Common myeloid progenitor, CD34-positive (primary cell): ENCODE results near the gene CD46.
"Not testable (repeated sequence)": the region's sequence is repeated elsewhere in the genome, so short reads cannot be mapped to it uniquely, and the experiment has no call there.

Experiments used
- CTCF ChIA-PET: fragments of 350-600 bp; sonication (Branson Sonifier 250); formaldehyde crosslinking; loops from one replicate; lab custom pipeline; 2021; ENCODE audit warnings: antibody characterized with exemption; lab: Charles Lee
- POLR2A ChIA-PET: fragments of 350-600 bp; sonication (Branson Sonifier 250); formaldehyde crosslinking; loops from one replicate; lab custom pipeline; 2021; ENCODE audit warnings: antibody characterized with exemption; lab: Charles Lee
- DNase-seq, 3 donors: peaks; one replicate each; pipeline versions ENCODE4 v3.0.0 to v3.0.0-alpha.2; 2013
- H3K27ac ChIP-seq, 2 experiments: 1 replicate in 1 of 2; 2 replicates in 1 of 2; pipeline ENCODE4 v1.7.0; 2013; ENCODE audit warnings: inconsistent platforms in 2 of 2, low read length in 2 of 2, mild to moderate bottlenecking in 2 of 2, low read depth in 1 of 2, moderate library complexity in 1 of 2; ENCODE audit not compliant: severe bottlenecking in 2 of 2, insufficient read depth in 1 of 2, poor library complexity in 1 of 2
- H3K27me3 ChIP-seq, 5 experiments: replicated peaks in 2 of 5; 1 replicate in 3 of 5; 2 replicates in 2 of 5; pipeline versions ENCODE4 v1.6.1 to v1.7.0; 2013; ENCODE audit warnings: low read length in 4 of 5, mild to moderate bottlenecking in 2 of 5, moderate library complexity in 2 of 5, inconsistent platforms in 1 of 5; ENCODE audit not compliant: insufficient read depth in 5 of 5, control insufficient read depth in 4 of 5
- H3K36me3 ChIP-seq, 4 experiments: 1 replicate in 2 of 4; 2 replicates in 2 of 4; pipeline versions ENCODE4 v1.6.1 to v1.7.0; 2013; ENCODE audit warnings: low read length in 3 of 4, control low read depth in 1 of 4, mild to moderate bottlenecking in 1 of 4; ENCODE audit not compliant: control insufficient read depth in 4 of 4, insufficient read depth in 4 of 4
- H3K4me1 ChIP-seq, 4 experiments: 1 replicate in 3 of 4; 2 replicates in 1 of 4; pipeline versions ENCODE4 v1.6.1 to v1.7.1; 2013; ENCODE audit warnings: low read length in 3 of 4, mild to moderate bottlenecking in 3 of 4, control low read depth in 1 of 4, inconsistent platforms in 1 of 4, moderate library complexity in 1 of 4; ENCODE audit not compliant: control insufficient read depth in 4 of 4, insufficient read depth in 4 of 4; ENCODE audit errors: control extremely low read depth in 1 of 4
- H3K4me3 ChIP-seq, 7 experiments: 1 replicate in 4 of 7; 2 replicates in 3 of 7; pipeline versions ENCODE4 v1.5.1 to v1.7.0; 2013; ENCODE audit warnings: mild to moderate bottlenecking in 7 of 7, low read length in 6 of 7, moderate library complexity in 6 of 7, inconsistent platforms in 2 of 7, low read depth in 2 of 7, control low read depth in 1 of 7; ENCODE audit not compliant: insufficient read depth in 4 of 7, control insufficient read depth in 1 of 7; ENCODE audit errors: extremely low read depth in 1 of 7
- H3K9me3 ChIP-seq, 5 experiments: 1 replicate in 4 of 5; 2 replicates in 1 of 5; pipeline versions ENCODE4 v1.6.1 to v1.7.1; 2013; ENCODE audit warnings: low read length in 4 of 5, mild to moderate bottlenecking in 2 of 5, inconsistent platforms in 1 of 5, low read depth in 1 of 5, moderate library complexity in 1 of 5; ENCODE audit not compliant: control insufficient read depth in 4 of 5, insufficient read depth in 2 of 5; ENCODE audit errors: control extremely low read depth in 1 of 5
- WGBS: methylation state at CpG from one replicate; pipeline ENCODE4 v1.1.5; 2013; ENCODE audit not compliant: insufficient coverage; 5-methylcytosine and 5-hydroxymethylcytosine counted together

CD46 gene

DNA sequence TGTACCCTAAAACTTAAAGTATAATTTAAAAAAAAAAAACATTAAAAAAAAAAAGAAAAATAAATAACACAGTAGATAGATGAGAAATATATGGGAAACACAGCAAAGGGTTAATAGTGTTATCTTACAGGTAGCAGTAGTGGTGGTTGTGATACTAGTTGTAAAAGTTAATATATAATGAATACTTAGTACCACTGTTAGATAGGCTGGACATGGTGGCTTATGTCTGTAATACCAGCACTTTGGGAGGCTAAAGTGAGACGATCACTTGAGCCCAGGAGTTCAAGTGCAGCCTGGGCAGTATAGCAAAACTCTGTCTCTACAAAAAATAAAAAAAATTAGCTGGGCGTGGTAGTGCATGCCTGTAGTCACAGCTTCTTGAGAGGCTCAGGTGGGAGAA is 32.6 kb upstream of the CD46 start:
- Histone ChIP-seq H3K36me3 (no peaks in the 10 kb centered on the region), H3K27me3 (no peaks in the 10 kb centered on the region), H3K4me1 (no peaks in the 10 kb centered on the region), H3K4me3 (no peak overlapping the region), H3K27ac (no peak overlapping the region), H3K9me3 (no peaks in the 10 kb centered on the region)
- 100% methylated on average over 2 of the region's 2 CpGs for WGBS
- ChIA-PET POLR2A (no interaction called here), CTCF (interaction anchor here (0.5 to 0.9 kb wide), 2 partner anchors 37 to 78 kb away, joined by 3 read pairs; no protein-coding TSS in a partner anchor)
- no peak for DNase-seq

DNA sequence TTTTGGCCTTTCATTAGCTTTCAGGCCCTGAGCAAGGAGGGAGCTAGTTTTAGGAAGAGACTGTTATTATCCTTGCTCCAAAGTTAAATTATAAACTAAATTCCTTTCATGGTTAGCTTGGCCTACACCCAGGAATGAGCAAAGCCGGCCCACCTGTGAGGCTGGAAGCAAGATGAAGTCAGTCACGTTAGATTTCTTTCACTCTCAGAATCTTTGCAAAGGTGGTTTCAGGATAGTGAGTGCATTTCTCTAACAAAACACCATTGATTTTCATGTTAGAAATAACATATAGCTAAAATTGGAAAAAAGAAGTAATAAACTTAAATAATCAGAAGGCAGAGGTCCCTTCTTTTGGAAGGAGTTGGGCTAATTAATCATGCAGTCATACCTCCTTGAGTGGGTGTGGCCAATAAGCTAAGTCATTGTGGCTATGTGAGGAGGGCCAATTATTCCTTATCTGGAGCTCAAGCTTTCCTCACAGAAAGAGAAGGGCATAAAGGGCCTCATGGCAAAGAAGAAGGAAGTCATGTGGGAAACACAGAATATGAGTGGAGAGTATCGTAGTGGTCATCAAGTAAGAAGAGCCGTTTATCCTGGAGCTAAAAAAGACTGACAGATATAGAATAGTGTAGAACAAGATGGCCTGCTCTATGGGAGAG is 23.5 kb upstream of the CD46 start:
- CTCF ChIA-PET, H3K9me3 ChIP-seq, H3K27me3 ChIP-seq, H3K4me1 ChIP-seq, H3K4me3 ChIP-seq, H3K36me3 ChIP-seq: not testable (repeated sequence)
- H3K27ac ChIP-seq = peak overlapping the region in 1 of 2 experiments; percentile 14
- POLR2A ChIA-PET = interaction anchor here (0.8 kb wide), 1 partner anchor 25 kb away, joined by 3 read pairs; no protein-coding TSS in a partner anchor
- WGBS = 19% methylated on average over 4 of the region's 4 CpGs
- peak; percentile 77 to 95 (median 86) for DNase-seq

GRCh38 chr1:207737503-207738157 is 14.2 kb upstream of the CD46 start:
- 100% methylated on average over 5 of the region's 8 CpGs for WGBS
- CTCF ChIA-PET = interaction anchor here (1.3 kb wide), 1 partner anchor 11 kb away, joined by 4 read pairs; no protein-coding TSS in a partner anchor
- POLR2A ChIA-PET = not testable (repeated sequence)

GRCh38 chr1:207738158-207738659 is 13.6 kb upstream of the CD46 start:
- H3K4me3 ChIP-seq, H3K4me1 ChIP-seq, H3K27ac ChIP-seq, POLR2A ChIA-PET, DNase-seq, H3K9me3 ChIP-seq, H3K27me3 ChIP-seq, H3K36me3 ChIP-seq: not testable (repeated sequence)
- WGBS = 100% methylated on average over 1 of the region's 6 CpGs
- CTCF ChIA-PET = interaction anchor here (1.3 kb wide), 1 partner anchor 11 kb away, joined by 4 read pairs; no protein-coding TSS in a partner anchor

More at GRCh38 chr1:207737503-207738157, 14.2 kb upstream of the CD46 start:
- H3K27ac ChIP-seq, H3K4me3 ChIP-seq, H3K36me3 ChIP-seq, H3K4me1 ChIP-seq, H3K9me3 ChIP-seq, H3K27me3 ChIP-seq, DNase-seq: not testable (repeated sequence)

- no peaks in the 10 kb centered on the region for H3K27me3 ChIP-seq
- ChIA-PET POLR2A (no interaction called here), CTCF (no interaction called here)
- peaks cover 0 to 5% (median 0%) of the 10 kb centered on the region in 4 experiments for H3K4me1 ChIP-seq
- H3K4me3 ChIP-seq = no peak overlapping the region
- no peaks in the 10 kb centered on the region for H3K36me3 ChIP-seq
- H3K27ac ChIP-seq = no peak overlapping the region
- WGBS = 100% methylated on average over 1 of the region's 2 CpGs
- DNase-seq = no peak
- H3K9me3 ChIP-seq = peaks cover 0 to 2% (median 0%) of the 10 kb centered on the region in 5 experiments
These were observed 11.6 kb upstream of the CD46 start for GRCh38 chr1:207740207-207740606.

GRCh38 chr1:207742850-207743555 is 8.9 kb upstream of the CD46 start:
- CTCF ChIA-PET = no interaction called here
- no peak overlapping the region for H3K27ac ChIP-seq

More at GRCh38 chr1:207742850-207743555, 8.9 kb upstream of the CD46 start:
- no peak for DNase-seq
- Histone ChIP-seq H3K36me3 (no peaks in the 10 kb centered on the region), H3K9me3 (peaks cover 0 to 2% (median 0%) of the 10 kb centered on the region in 5 experiments), H3K4me1 (peaks cover 0 to 5% (median 0%) of the 10 kb centered on the region in 4 experiments), H3K27me3 (no peaks in the 10 kb centered on the region), H3K4me3 (no peak overlapping the region)
- POLR2A ChIA-PET = no interaction called here
- 100% methylated on average over 2 of the region's 3 CpGs for WGBS
